OCI-LY3 (cell line): ENCODE results near the gene CPSF4.

ENCODE experiments used
- H2AFZ ChIP-seq: fragments of 200-600, 300-600 bp; shearing (Covaris generic); 2 replicates; pipeline ENCODE4 v1.6.0; 2014; ENCODE audit warnings: antibody characterized with exemption, low read depth, low read length
- H3K27ac ChIP-seq: fragments of 200-600, 300-600 bp; sonication (generic); 2 replicates; pipeline ENCODE4 v1.5.1; 2014; ENCODE audit warnings: mild to moderate bottlenecking, low read length, moderate library complexity, mixed read lengths
- H3K27me3 ChIP-seq: fragments of 200-600, 300-600 bp; sonication (generic); 2 replicates; pipeline ENCODE4 v1.6.1; 2014; ENCODE audit warnings: low read depth, low read length, mixed read lengths
- H3K36me3 ChIP-seq: fragments of 200-600, 300-600 bp; sonication (generic); replicated peaks from 2 replicates; pipeline ENCODE3; 2014; ENCODE audit warnings: low read depth, low read length, mixed read lengths
- H3K4me1 ChIP-seq: fragments of 300-600, 200-600 bp; sonication (generic); 2 replicates; pipeline ENCODE4 v1.6.1; 2014; ENCODE audit warnings: low read length, mixed read lengths
- H3K4me2 ChIP-seq: fragments of 200-600, 300-600 bp; sonication (generic); 2 replicates; pipeline ENCODE4 v1.6.1; 2014; ENCODE audit warnings: low read length, mixed read lengths
- H3K4me3 ChIP-seq: fragments of 300-600, 200-600 bp; sonication (generic); 2 replicates; pipeline ENCODE4 v1.5.1; 2014; ENCODE audit warnings: antibody characterized with exemption, mild to moderate bottlenecking, low read length, moderate library complexity
- H3K79me2 ChIP-seq: fragments of 300-600, 200-600 bp; shearing (Covaris generic); 2 replicates; pipeline ENCODE4 v1.6.1; 2014; ENCODE audit warnings: mild to moderate bottlenecking, low read length, mixed read lengths
- H3K9ac ChIP-seq: fragments of 300-600, 200-600 bp; shearing (Covaris generic); 2 replicates; pipeline ENCODE4 v1.6.0; 2014; ENCODE audit warnings: mild to moderate bottlenecking, low read length, moderate library complexity
- H3K9me3 ChIP-seq: fragments of 200-600, 300-600 bp; shearing (Covaris generic); 2 replicates; pipeline ENCODE4 v1.6.1; 2014; ENCODE audit warnings: low read length, mixed read lengths; ENCODE audit not compliant: insufficient read depth
- H4K20me1 ChIP-seq: fragments of 200-600, 300-600 bp; sonication (generic); 2 replicates; pipeline ENCODE4 v1.6.1; 2016; ENCODE audit warnings: low read length, mixed read lengths; ENCODE audit not compliant: insufficient read depth
- EZH2phosphoT487 ChIP-seq: fragments of 200-600 bp; shearing (Covaris generic); IDR thresholded peaks from 2 replicates; pipeline ENCODE4 v1.6.1; 2018; ENCODE audit warnings: antibody characterized with exemption, mixed run types, low read depth
- TF ChIP-seq, protein P1 (sequence below): fragments of 200-600, 300-600 bp; sonication (generic); IDR thresholded peaks from 2 replicates; pipeline ENCODE4 v1.5.1; 2014; ENCODE audit warnings: antibody characterized with exemption, low read length, low read depth

The CPSF4 gene

DNA sequence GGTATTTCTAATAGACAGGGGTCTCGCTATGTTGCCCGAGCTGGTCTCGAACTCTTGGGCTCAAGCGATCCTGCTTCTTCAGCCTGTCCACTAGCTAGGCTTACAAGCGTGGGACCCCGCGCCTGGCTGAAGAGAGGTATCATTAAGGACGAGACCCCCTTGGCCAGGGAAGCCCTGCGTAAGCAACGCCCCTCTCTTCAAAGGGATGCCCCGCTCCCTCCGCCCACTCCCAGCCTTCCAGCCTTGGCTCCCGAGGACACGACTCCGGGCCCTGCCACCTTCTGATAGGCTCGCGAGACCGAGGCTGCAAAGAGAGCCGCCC is 65.5 kb downstream of the CPSF4 start:
- H3K27me3 ChIP-seq: no peaks in the 10 kb centered on the region
- H2AFZ ChIP-seq: peak overlapping the region; percentile 93
- H4K20me1 ChIP-seq: no peaks in the 10 kb centered on the region
- TF ChIP-seq, protein P1, sequence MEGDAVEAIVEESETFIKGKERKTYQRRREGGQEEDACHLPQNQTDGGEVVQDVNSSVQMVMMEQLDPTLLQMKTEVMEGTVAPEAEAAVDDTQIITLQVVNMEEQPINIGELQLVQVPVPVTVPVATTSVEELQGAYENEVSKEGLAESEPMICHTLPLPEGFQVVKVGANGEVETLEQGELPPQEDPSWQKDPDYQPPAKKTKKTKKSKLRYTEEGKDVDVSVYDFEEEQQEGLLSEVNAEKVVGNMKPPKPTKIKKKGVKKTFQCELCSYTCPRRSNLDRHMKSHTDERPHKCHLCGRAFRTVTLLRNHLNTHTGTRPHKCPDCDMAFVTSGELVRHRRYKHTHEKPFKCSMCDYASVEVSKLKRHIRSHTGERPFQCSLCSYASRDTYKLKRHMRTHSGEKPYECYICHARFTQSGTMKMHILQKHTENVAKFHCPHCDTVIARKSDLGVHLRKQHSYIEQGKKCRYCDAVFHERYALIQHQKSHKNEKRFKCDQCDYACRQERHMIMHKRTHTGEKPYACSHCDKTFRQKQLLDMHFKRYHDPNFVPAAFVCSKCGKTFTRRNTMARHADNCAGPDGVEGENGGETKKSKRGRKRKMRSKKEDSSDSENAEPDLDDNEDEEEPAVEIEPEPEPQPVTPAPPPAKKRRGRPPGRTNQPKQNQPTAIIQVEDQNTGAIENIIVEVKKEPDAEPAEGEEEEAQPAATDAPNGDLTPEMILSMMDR: no peak
- TF ChIP-seq EZH2phosphoT487: no peak
- H3K9me3 ChIP-seq: no peaks in the 10 kb centered on the region
- peak overlapping the region; percentile 88 for H3K4me3 ChIP-seq
- H3K36me3 ChIP-seq: no peaks in the 10 kb centered on the region
- H3K4me1 ChIP-seq: peaks cover 13% of the 10 kb centered on the region
- peak overlapping the region; percentile 74; the same call in 1 of the 2 replicates for H3K27ac ChIP-seq
- H3K4me2 ChIP-seq: peak overlapping the region; percentile 71
- H3K9ac ChIP-seq: peak overlapping the region; percentile 72
- H3K79me2 ChIP-seq: peaks cover 50% of the 10 kb centered on the region

DNA sequence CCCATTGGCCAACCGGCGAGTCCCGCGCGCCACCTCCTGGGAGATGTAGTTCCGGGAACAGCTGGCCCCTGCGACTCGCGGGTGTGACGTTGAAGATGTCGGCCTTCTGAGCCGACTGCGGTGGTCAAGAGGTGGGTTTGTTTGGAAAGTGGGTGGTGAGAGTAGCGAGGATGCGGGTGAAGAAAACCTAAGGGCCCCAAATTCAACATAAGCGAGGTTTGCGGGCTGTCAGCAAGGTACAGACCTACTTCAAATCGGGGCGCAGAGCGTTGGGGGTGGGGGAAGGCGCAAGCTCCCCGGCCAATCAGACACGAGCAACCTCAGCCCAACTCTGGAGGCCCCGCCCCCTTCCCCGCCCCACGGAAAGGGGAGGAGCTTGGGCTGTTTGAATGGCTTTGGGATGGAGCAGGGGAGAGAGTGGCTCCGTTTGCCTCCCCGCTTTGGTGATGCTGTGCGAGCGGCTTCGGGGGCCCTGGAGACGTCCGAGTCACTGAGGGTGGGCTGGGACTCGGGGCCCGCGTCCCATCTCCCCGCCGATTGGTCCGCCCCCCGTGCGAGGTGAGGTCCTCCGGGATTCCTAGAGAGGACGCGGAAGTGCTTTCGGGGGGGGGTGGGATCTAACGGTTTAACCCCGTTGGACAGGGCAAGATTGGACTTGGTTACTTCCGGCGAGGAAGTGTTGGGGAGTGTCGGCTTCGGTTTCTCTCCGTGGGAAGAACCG is 66.0 kb downstream of the CPSF4 start, which contains the start of gene ZKSCAN5:
Gene ZKSCAN5 (plus strand): TSS at position 60 of the 721 bp plus-strand sequence. CDS start 1,383 bp downstream, outside the sequence.
- H3K79me2 ChIP-seq: peaks cover 47% of the 10 kb centered on the region

DNA sequence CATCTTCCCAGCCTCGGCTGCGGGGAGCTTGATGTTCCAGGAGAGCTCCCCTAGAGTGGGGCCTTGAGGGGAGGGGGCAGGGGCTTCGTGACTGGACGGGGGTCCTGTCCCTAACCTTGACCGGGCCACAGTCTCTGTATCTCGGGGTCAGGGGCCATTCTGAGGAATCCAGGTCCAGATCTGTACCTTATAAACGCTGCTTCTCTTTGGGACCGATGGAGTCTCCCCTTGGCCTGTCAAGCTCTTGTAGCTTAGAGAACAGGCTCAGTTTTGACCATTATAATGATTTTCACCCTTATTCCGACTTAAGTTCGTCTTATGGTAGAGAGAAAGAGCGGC is 66.5 kb downstream of the CPSF4 start:
- Histone ChIP-seq H2AFZ (0 out of 2 replicates have a peak overlapping the region, but pooled peaks have one; percentile 93), H3K4me1 (peaks cover 13% of the 10 kb centered on the region), H3K79me2 (peaks cover 45% of the 10 kb centered on the region), H3K4me3 (peak overlapping the region; percentile 88), H3K4me2 (peak overlapping the region; percentile 94), H3K9me3 (no peaks in the 10 kb centered on the region), H3K27me3 (no peaks in the 10 kb centered on the region), H4K20me1 (no peaks in the 10 kb centered on the region), H3K36me3 (no peaks in the 10 kb centered on the region), H3K27ac (peak overlapping the region; percentile 74), H3K9ac (peak overlapping the region; percentile 72)
- TF ChIP-seq, protein P1: no peak
- no peak for TF ChIP-seq EZH2phosphoT487

More for the DNA sequence above, 66.0 kb downstream of the CPSF4 start, which contains the start of gene ZKSCAN5:
- Histone ChIP-seq H3K4me3 (peak within 1 kb of the TSS; percentile 88), H3K36me3 (no peaks in the 10 kb centered on the region), H3K27ac (peak within 1 kb of the TSS; percentile 74), H2AFZ (peak within 1 kb of the TSS; percentile 93), H4K20me1 (no peaks in the 10 kb centered on the region), H3K27me3 (no peaks in the 10 kb centered on the region), H3K4me2 (peak within 1 kb of the TSS; percentile 94), H3K4me1 (peaks cover 13% of the 10 kb centered on the region), H3K9me3 (no peaks in the 10 kb centered on the region), H3K9ac (peak within 1 kb of the TSS; percentile 72)
- TF ChIP-seq EZH2phosphoT487: no peak
- TF ChIP-seq, protein P1: no peak
